Esophagus squamous epithelium (tissue), 5 donors: ENCODE data around the gene SUMO4. TPM values are rescaled to one million over a fixed set of nuclear protein-coding genes. Genes with fewer than 3 reads are reported as not detected.

Experiments used
- DNase-seq: peaks from one replicate; lab custom pipeline; 2025; lab: John Stamatoyannopoulos, UW
- H3K27ac ChIP-seq, 4 donors: fragments of 200-600 bp; sonication (generic); one replicate each; pipeline ENCODE4 v1.5.1; 2016 to 2019; ENCODE audit warnings: mild to moderate bottlenecking in 1 of 4
- H3K27me3 ChIP-seq, 4 donors: fragments of 200-600 bp; sonication (generic); 1 replicate in 3 of 4; 2 replicates in 1 of 4; pipeline versions ENCODE4 v1.5.1 to v1.6.0; 2017 to 2021; ENCODE audit warnings: antibody characterized with exemption in 1 of 4
- H3K36me3 ChIP-seq, 3 donors: fragments of 200-600 bp; sonication (generic); one replicate each; pipeline ENCODE4 v1.5.1; 2016 to 2019
- H3K4me1 ChIP-seq, 3 donors: fragments of 200-600 bp; sonication (generic); one replicate each; pipeline ENCODE4 v1.5.1; 2017 to 2019
- H3K4me3 ChIP-seq, 4 donors: fragments of 200-600 bp; sonication (generic); 1 replicate in 3 of 4; 2 replicates in 1 of 4; pipeline ENCODE4 v1.5.1; 2016 to 2019; ENCODE audit warnings: mild to moderate bottlenecking in 2 of 4, moderate library complexity in 1 of 4
- H3K9me3 ChIP-seq, 3 donors: fragments of 200-600 bp; sonication (generic); one replicate each; pipeline ENCODE4 v1.5.1; 2016 to 2019
- CTCF ChIP-seq, 6 experiments: fragments of 450-650 bp in 4 of 6; fragments of 200-600 bp in 2 of 6; sonication (generic) in 2 of 6; IDR thresholded peaks; one replicate each; pipeline ENCODE4 v1.5.1; 2016 to 2019; ENCODE audit warnings: antibody characterized with exemption in 6 of 6, mild to moderate bottlenecking in 4 of 6, moderate library complexity in 4 of 6
- POLR2A ChIP-seq, 4 donors: fragments of 450-650 bp; IDR thresholded peaks; one replicate each; pipeline ENCODE4 v1.6.1; 2017; ENCODE audit warnings: antibody characterized with exemption in 4 of 4, mild to moderate bottlenecking in 4 of 4, moderate library complexity in 3 of 4
- WGBS, 2 donors: methylation state at CpG; one replicate each; pipeline ENCODE4 v1.1.5; 2018; 5-methylcytosine and 5-hydroxymethylcytosine counted together
- intact Hi-C: fragments of 100-400 bp; cut with DNase I; formaldehyde crosslinking; loops from one replicate; pipeline ENCODE4 v1.15.0; 2022
- total RNA-seq, 4 donors: library from RNA; depleted of rRNA; stranded (reverse); fragments of >200 nt; gene quantifications; one replicate each; pipeline ENCODE4 v1.1.0, GENCODE V29; 2016
- donor health status: DM: yes; HTN: yes; CAD: no.

Gene SUMO4
- total RNA-seq, 4 donors from 2014 or later = 2.3 to 3.2 TPM; not detected in 2

DNA sequence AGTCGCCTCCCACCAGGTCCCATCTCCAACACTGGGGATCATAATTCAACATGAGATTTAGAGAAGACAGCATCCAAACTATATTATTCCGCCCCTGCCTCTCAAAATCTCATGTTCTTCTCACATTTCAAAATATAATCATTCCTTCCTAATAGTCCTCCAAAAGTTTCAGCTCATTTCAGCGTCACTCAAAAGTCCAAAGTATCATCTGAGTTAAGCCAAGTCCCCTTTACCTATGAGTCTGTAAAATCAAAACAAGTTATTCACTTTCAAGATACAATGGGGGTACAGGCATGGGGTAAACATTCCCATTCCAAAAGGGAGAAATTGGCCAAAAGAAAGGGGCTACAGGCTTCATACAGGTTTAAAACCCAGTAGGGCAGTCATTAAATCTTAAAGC lies 39.5 kb upstream of the SUMO4 start:
- WGBS, 2 donors = 89 to 91% methylated on average over 3 of the region's 3 CpGs

GRCh38 chr6:149362289-149362688 lies 37.8 kb upstream of the SUMO4 start:
- no peak for DNase-seq
- Histone ChIP-seq H3K27me3 (no peaks in the 10 kb centered on the region), H3K36me3 (peaks cover 0 to 3% (median 0%) of the 10 kb centered on the region in 3 donors), H3K9me3 (no peaks in the 10 kb centered on the region), H3K4me1 (peaks cover 0 to 64% (median 3%) of the 10 kb centered on the region in 3 donors), H3K4me3 (no peak overlapping the region), H3K27ac (peak overlapping the region in 1 of 4 donors; percentile 23)
- 89 to 92% methylated on average over 4 to 5 of the region's 5 CpGs for WGBS, 2 donors
- TF ChIP-seq POLR2A (IDR thresholded peaks at IDR 0.05) = no peak
- no peak for TF ChIP-seq CTCF (IDR thresholded peaks at IDR 0.05)
- intact Hi-C loops = no loop called here

More for the DNA sequence above, 39.5 kb upstream of the SUMO4 start:
- peaks cover 0 to 3% (median 0%) of the 10 kb centered on the region in 3 donors for H3K36me3 ChIP-seq
- no peak for TF ChIP-seq POLR2A (IDR thresholded peaks at IDR 0.05)
- TF ChIP-seq CTCF (IDR thresholded peaks at IDR 0.05) = no peak
- H3K4me3 ChIP-seq = no peak overlapping the region
- H3K9me3 ChIP-seq = no peaks in the 10 kb centered on the region
- intact Hi-C loops = no loop called here
- H3K27ac ChIP-seq = no peak overlapping the region
- H3K27me3 ChIP-seq = no peaks in the 10 kb centered on the region
- peaks cover 0 to 53% (median 3%) of the 10 kb centered on the region in 3 donors for H3K4me1 ChIP-seq
- no peak for DNase-seq

DNA sequence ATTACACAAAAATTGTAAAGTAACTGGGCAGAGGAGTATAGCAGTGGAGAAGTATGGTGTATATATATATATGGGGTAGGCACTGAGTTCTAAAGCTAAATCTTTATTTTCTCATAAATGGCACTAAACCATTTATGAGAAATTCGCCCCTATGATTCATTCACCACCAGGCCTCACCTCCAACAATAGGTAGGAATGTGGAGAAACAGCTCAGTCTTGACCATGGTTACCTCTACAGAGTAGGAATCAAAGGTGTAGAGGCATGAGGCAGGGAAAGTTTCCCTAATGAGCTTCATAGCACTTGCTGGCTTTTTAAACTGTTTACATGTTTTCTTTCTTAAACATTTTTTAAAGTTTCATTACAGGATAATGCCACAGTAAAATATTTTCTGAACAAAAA lies 36.9 kb upstream of the SUMO4 start:
- Histone ChIP-seq H3K4me3 (no peak overlapping the region), H3K4me1 (peaks cover 0 to 64% (median 0%) of the 10 kb centered on the region in 3 donors), H3K27ac (peak overlapping the region in 1 of 4 donors; percentile 23), H3K36me3 (peaks cover 0 to 3% (median 0%) of the 10 kb centered on the region in 3 donors), H3K9me3 (no peaks in the 10 kb centered on the region), H3K27me3 (no peaks in the 10 kb centered on the region)
- intact Hi-C loops = no loop called here
- DNase-seq = no peak
- WGBS, 2 donors = 44 to 67% methylated on average over 1 of the region's 1 CpG
- no peak for TF ChIP-seq POLR2A (IDR thresholded peaks at IDR 0.05)

GRCh38 chr6:149364557-149364956 lies 35.5 kb upstream of the SUMO4 start:
- peaks cover 0 to 3% (median 0%) of the 10 kb centered on the region in 3 donors for H3K36me3 ChIP-seq
- peaks cover 0 to 58% (median 0%) of the 10 kb centered on the region in 3 donors for H3K4me1 ChIP-seq
- H3K27me3 ChIP-seq = no peaks in the 10 kb centered on the region
- WGBS, 2 donors = 76 to 85% methylated on average over 2 of the region's 2 CpGs
- no peak overlapping the region for H3K27ac ChIP-seq
- intact Hi-C loops = no loop called here
- H3K9me3 ChIP-seq = no peaks in the 10 kb centered on the region
- no peak for DNase-seq
- TF ChIP-seq CTCF (IDR thresholded peaks at IDR 0.05) (no peak), POLR2A (IDR thresholded peaks at IDR 0.05) (no peak)
- H3K4me3 ChIP-seq = no peak overlapping the region

DNA sequence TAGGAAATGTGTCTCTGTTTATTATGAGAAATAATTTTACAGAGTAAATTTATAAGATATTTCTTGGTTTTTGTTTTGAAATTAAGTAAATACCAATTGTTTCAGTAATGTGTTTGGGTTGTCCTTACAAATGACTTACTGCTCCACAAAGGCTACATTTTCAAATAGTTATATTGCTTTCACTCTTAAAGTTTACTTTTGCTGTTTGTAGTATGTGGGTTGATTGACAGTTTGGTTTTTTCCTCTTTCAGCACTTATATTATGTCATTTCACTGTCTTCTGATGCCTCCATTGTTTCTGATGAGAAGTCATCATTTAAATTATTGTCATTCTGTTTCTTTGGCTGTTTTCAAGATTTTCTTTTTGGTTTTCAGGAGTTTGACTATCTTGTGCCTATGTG lies 34.9 kb upstream of the SUMO4 start:
- Histone ChIP-seq H3K27ac (no peak overlapping the region), H3K9me3 (no peaks in the 10 kb centered on the region), H3K4me1 (peaks cover 0 to 54% (median 0%) of the 10 kb centered on the region in 3 donors), H3K4me3 (no peak overlapping the region), H3K36me3 (peaks cover 0 to 7% (median 0%) of the 10 kb centered on the region in 3 donors), H3K27me3 (no peaks in the 10 kb centered on the region)
- no peak for TF ChIP-seq POLR2A (IDR thresholded peaks at IDR 0.05)
- no peak for TF ChIP-seq CTCF (IDR thresholded peaks at IDR 0.05)
- no peak for DNase-seq
- intact Hi-C loops = no loop called here
